ENCODE measurements around the gene WIF1. TPM values are rescaled to one million over a fixed set of nuclear protein-coding genes. Genes with fewer than 3 reads are reported as not detected.

The WIF1 gene
- total and polyA plus RNA-seq, 10 of the 15 experiments (the other 5 are each of a cell fraction or from before 2014, with no cell fraction given): 0.04 to 0.05 (median 0.05) TPM; not detected in 7

DNA sequence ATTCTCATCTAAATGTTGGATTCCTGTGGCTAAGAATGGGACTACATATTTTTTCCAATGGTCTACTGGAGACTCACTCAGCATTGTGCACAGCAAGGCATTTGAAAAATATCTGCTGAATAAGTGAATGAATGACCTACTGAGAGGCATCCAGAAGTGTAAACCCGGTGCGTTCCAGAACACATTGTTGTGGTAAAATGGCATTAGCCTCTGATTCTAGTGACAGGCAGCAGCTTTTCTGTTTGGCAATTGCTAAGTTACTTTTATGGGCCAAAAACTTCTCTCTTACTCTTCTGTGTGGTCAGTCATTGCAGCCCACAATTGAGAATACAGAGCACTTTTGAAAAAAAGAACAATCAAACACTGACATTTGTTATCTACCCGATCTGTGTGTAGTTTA, 36.5 kb downstream of the WIF1 start (continued):
- no peak for TF ChIP-seq FOS (IDR thresholded peaks at IDR 0.05; ENCODE audit: borderline replicate concordance, extremely low read depth, insufficient read length)
- TF ChIP-seq, protein P1, sequence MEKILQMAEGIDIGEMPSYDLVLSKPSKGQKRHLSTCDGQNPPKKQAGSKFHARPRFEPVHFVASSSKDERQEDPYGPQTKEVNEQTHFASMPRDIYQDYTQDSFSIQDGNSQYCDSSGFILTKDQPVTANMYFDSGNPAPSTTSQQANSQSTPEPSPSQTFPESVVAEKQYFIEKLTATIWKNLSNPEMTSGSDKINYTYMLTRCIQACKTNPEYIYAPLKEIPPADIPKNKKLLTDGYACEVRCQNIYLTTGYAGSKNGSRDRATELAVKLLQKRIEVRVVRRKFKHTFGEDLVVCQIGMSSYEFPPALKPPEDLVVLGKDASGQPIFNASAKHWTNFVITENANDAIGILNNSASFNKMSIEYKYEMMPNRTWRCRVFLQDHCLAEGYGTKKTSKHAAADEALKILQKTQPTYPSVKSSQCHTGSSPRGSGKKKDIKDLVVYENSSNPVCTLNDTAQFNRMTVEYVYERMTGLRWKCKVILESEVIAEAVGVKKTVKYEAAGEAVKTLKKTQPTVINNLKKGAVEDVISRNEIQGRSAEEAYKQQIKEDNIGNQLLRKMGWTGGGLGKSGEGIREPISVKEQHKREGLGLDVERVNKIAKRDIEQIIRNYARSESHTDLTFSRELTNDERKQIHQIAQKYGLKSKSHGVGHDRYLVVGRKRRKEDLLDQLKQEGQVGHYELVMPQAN (conservative IDR thresholded peaks at IDR 0.05): no peak
- TF ChIP-seq MYC (IDR thresholded peaks at IDR 0.05; ENCODE audit: insufficient read depth, insufficient read length, insufficient replicate concordance, low read length, severe bottlenecking): no peak
- no peak for TF ChIP-seq PML (IDR thresholded peaks at IDR 0.05; ENCODE audit: low read length)
- no peak for TF ChIP-seq HDGF (IDR thresholded peaks at IDR 0.05)
- TF ChIP-seq BHLHE40 (IDR thresholded peaks at IDR 0.05; ENCODE audit: borderline replicate concordance in 1 of 2, low read depth in 2 of 2, low read length in 1 of 2): no peak
- TF ChIP-seq SRF (IDR thresholded peaks at IDR 0.05; ENCODE audit: low read depth in 2 of 2, low read length in 2 of 2): no peak
- TF ChIP-seq MEF2B (IDR thresholded peaks at IDR 0.05; ENCODE audit: partially characterized antibody, poor library complexity, severe bottlenecking): no peak
- TF ChIP-seq KDM1A (IDR thresholded peaks at IDR 0.05; ENCODE audit: borderline replicate concordance): no peak
- no peak for TF ChIP-seq NR2C2 (IDR thresholded peaks at IDR 0.05; ENCODE audit: borderline replicate concordance, control insufficient read depth, insufficient read length, low read depth)
- TF ChIP-seq, protein P2, sequence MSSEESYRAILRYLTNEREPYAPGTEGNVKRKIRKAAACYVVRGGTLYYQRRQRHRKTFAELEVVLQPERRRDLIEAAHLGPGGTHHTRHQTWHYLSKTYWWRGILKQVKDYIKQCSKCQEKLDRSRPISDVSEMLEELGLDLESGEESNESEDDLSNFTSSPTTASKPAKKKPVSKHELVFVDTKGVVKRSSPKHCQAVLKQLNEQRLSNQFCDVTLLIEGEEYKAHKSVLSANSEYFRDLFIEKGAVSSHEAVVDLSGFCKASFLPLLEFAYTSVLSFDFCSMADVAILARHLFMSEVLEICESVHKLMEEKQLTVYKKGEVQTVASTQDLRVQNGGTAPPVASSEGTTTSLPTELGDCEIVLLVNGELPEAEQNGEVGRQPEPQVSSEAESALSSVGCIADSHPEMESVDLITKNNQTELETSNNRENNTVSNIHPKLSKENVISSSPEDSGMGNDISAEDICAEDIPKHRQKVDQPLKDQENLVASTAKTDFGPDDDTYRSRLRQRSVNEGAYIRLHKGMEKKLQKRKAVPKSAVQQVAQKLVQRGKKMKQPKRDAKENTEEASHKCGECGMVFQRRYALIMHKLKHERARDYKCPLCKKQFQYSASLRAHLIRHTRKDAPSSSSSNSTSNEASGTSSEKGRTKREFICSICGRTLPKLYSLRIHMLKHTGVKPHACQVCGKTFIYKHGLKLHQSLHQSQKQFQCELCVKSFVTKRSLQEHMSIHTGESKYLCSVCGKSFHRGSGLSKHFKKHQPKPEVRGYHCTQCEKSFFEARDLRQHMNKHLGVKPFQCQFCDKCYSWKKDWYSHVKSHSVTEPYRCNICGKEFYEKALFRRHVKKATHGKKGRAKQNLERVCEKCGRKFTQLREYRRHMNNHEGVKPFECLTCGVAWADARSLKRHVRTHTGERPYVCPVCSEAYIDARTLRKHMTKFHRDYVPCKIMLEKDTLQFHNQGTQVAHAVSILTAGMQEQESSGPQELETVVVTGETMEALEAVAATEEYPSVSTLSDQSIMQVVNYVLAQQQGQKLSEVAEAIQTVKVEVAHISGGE (CRISPR knock-in tag; IDR thresholded peaks at IDR 0.05): no peak
